Activated CD4-positive, alpha-beta T cell treated with anti-CD3 and anti-CD28 coated beads for 1 hour (primary cell): ENCODE measurements around the gene LAMTOR2.
"Not testable (repeated sequence)": the region's sequence is repeated elsewhere in the genome, so short reads cannot be mapped to it uniquely, and the experiment has no call there.

Experiments used
- DNase-seq: peaks from one replicate; pipeline ENCODE4 v3.0.0-alpha.2; 2020

Gene LAMTOR2

DNA sequence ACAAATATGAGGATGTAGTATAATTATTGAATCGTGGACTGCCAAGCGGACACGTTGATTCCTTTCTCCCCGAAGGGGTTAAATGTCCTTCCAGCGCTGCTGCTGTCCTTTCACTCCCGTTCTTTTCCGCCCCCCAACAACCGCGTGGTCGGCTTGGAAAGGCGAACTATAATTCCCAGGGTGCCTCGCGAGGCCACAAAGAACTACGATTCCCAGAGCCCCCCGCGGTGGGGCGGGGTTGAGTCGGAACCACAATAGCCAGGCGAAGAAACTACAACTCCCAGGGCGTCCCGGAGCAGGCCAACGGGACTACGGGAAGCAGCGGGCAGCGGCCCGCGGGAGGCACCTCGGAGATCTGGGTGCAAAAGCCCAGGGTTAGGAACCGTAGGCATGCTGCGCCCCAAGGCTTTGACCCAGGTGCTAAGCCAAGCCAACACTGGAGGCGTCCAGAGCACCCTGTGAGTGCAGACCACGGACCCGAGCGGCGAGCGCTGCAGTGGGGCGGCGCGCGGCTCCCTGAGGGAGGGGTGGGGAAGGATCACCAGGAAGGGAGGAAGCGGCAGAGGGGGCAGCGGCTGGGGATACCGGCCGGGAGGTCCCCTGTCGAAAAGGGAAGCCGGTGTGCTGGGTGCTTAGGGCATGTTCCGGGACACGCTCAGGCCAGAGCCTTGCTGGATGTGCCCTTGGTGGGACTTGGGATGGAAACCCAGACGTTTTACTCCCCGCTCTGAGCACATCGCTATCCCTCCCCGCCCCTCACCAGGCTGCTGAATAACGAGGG, at the start of gene LAMTOR2:
Gene LAMTOR2 (plus strand): TSS at position 283 of the 781 bp plus-strand sequence. CDS start 108 bp downstream, at position 391.
- peak; percentile 91 for DNase-seq

DNA sequence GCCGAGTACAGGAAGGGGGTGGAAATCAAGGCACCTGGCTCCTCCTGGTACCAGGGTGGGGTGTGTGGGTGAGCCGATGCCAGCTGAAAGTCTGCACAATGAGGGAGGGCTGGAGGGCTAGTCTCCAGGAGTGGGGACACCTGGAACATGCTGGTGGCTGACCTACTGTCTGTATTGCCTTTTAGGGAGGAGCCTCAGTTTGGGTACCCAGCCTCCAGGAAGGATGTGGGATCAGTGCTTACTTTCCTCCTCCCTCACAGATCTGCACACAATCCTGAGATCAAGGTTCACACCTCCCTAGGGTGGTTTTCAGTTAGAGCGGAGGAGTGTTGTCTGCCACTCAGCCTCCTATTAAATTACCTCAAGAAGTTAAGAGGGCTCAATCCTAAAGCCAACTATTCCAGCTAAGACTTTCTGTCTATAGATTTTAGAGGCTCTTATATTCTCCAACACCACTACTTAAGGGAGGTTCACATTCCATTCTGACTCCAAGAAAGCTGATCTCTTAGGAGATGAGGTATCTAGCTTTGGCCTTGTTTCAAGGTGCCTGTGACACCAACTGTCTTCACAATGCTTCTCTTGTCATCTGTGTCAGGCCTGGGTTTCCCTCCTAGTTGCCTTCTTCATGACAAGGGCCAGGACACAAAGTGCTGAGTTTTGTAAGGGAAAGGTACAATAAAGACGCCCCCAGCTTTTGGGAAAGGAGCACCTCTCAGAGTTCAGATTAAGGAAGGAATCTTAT, 49.6 kb upstream of the LAMTOR2 start:
- DNase-seq = no peak

DNA sequence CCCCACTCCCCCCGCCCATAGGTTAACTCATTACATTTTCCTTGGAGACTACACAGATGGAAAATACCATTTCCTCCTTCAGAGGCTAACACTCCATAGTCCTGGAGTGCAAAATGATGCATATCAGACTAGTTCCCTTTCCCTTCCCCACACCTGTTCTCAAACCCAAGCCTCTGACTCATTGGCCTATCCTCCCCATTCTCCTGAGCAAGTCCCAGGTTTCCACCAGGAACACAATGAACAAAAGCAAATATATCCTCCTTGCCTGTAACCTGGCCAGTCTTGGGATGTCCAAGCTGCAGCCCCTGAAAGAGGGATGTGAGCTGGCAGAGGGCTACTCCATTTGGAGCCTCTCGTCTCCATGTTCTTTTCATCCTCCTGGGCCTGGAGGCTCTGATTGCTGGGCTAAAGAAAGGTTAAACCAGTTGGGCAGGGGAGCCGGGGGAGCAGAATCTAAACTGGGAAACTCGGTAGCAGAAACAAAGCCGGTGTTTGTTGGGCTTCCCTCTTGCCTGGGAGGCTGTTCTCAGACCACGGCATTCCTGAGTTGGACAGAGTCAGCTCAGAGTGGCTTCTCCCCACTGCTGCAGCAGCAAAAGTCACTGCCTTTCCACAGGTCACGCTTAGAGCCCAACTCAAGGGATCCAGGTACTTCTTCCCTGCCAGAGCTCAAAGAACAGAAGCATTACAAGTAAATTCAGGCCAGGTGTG, 47.8 kb upstream of the LAMTOR2 start:
- no peak for DNase-seq

DNA sequence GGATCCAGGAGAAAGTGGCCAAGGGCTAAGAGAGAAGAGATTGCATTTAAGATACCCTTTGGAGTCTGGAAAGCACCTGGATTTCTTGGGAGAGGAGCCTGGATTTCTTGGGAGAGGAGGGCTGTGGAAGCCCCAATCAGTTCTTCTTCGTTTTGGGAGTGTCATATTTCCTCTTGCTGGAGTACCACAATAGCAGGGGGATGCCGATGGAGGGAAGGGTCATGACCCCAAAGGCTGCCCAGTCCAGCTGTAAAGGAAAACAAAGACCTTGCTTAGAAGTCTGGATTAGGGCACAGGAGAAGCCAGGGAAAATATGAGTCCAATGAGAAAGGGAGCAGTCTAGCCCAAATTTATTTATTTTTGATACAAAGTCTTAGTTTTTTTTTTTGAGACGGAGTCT, 45.2 kb upstream of the LAMTOR2 start:
- DNase-seq = no peak

DNA sequence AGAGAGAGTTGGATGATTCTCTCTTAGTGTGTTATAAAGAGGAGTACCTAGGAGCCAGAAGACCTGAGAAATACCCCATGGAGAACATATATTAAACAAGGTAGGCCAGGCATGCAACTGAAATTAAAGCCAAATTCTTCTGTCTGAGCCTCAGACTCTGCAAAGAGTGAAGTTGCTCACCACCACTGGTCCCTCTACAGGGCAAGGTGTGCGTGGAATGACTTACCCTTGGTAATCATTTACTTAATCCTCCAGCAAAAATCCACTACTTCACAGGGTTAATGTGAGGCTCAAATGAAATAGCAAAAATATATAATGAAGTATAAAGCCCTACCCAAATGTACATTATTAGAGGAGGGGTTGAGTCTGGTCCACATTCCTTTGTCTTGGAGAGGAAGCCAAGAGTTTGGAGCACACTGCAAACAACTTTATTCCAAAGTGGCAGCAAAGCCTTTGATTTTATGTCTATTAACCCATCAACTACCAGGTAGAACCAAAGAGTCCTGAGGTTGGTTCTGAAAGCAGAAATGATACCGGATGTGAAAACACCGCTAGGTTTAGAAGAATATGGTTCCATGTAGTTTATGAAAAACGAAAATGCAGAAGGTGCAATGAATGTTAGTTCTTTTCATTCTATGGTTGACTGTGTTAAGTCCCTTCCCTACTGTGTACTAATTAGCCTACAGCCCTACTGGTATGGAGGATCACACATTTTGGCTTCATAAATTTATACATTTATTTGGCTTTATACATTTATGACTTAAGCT, 42.3 kb upstream of the LAMTOR2 start:
- no peak for DNase-seq

DNA sequence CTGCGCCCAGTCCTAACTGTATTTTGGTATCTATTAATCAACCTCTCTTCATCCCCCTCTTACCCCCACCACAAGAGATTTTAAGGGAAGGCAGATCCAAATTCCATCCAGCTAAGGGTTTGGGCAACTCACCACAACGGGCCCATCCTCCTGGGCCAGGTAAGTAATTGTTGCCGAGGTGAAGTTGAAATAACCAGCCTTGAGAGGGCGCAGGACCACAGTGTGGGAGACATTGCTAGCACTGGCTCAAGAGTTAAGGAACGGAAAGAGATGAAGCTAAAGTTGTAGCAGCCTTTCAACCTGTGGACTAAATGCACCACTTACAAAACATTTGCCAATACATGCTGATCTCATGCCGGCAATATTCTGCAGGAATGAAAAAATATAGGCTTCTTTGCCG, 39.8 kb upstream of the LAMTOR2 start:
- DNase-seq = no peak

DNA sequence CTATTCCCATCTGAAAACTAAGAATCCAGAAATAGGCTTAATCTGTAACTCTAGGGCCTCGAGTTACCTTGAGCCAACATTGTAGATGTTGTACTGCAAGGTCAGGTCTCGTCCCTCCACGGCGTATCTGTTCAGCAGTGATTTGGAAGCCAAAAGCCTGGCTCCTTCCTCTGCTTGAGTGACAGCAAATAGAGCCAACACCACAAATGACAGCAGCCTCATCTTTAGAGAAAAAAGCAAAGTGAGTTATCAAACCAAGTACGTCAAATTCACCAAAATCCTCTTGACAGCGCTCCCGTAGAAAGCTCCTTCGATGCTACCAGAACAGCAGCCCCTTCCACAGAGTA, 34.7 kb upstream of the LAMTOR2 start:
- DNase-seq = no peak

DNA sequence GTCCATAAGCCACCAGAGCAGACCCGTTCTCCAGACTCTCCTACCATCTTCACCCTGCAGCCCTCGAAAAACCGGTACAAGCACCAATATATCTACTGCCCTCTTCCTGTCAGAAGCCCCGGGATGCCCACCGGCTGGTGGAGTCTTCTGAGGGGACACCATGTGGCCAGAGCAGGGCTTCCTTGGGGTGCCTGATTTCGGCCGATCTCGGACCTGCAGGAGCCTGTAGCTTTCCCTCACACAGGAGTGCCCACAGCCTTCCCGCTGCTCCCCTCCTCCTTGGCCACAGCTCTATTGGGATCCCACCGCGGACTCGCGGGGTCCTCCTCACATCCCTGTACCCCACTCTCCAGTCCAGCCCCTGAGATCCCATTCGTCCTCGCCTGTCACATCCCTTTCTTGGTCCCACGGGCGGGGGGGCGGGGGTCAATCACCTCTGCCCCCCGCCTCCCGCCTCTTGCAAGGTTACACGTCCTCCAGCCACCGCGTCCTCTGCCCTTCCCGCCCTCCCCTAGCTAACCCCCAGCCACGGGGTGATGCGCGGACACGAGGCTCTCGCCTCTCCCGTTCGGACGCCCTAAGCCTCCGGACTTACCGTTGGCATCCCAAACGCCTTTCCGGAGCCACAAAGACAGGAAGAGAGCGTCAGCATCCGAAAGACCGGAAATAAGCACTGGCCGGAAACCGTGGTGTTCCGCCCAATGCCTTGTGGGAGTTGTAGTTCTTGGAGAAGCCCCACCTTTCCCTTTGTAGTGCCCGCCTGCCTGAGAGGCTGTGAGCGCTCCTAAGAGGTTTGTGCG, 34.1 kb upstream of the LAMTOR2 start, which contains the start of gene SSR2:
Gene SSR2 (minus strand): TSS at position 659 of the 800 bp plus-strand sequence. CDS start 784 bp downstream, outside the sequence.
- peak; percentile 75 for DNase-seq

DNA sequence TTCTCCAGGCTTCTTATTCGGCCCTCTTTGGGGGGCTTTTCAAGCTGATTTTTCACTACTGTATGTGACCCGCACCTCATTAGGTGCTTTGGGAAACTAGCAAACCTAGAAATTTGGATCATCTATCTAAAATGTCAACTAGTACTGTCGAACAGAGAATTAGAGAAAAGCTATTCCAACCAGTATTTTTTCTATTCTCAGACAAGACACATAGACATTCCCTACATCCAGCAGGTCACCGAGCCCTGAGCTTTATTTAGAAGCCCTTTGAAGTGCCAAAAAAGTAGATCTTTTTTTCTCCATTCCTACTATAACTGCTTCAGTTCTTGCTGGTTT, 33.5 kb upstream of the LAMTOR2 start:
- no peak for DNase-seq

DNA sequence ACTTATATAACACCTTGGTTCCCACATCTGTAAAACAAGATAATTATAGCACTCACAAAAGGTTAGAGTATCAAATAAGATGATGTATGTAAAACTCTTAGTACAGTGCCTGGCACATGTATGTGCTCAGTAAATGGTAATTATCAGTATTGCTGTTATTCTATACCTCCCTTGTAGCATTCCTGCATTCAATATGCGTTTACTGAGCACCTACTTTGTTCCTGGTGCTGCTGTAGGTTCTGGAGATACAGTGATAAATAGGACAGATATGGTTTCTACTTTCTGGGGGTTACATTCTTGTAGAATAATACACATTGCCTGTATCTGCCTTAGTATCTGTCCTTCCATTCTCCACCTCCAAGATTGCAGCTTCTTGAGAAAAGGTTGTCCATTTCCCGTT, 32.6 kb upstream of the LAMTOR2 start:
- no peak for DNase-seq

DNA sequence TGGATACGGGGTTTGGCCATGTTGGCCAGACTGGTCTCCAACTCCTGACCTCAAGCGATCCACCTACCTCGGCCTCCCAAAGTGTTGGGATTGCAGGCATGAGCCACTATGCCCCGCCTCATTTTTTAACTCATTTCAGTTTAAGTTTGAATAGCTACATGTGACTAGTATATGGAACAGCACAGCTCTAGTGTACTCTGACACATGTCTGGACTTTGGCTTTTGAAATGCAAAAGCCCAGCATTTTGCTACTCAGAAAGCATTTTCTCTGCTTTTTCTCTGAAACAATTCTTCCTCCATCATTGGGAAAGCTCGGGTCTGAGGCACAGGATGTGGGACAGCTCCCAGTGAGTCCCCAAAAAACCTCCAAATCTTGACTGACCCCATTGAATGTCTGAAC, 29.8 kb upstream of the LAMTOR2 start:
- no peak for DNase-seq

DNA sequence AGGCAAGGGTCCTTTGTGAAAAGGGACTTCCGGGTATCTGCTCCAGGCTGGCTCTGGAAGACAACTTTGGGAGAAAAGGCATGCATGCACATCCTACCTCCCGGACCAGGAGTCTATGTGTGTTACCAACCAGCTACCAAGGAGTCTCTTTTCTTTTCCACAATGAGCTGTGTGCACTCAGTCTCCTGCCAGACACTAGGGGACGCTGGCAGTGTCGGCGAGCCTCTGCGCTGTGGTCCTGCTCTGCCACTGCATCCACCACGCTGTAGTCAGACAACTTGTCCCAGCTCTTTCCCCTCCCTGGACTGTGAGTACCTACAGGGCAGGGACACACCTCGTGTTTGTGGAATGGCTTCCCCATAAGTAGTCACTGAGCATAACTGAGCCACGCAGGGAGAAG, 28.7 kb upstream of the LAMTOR2 start:
- DNase-seq = peak; percentile 11

DNA sequence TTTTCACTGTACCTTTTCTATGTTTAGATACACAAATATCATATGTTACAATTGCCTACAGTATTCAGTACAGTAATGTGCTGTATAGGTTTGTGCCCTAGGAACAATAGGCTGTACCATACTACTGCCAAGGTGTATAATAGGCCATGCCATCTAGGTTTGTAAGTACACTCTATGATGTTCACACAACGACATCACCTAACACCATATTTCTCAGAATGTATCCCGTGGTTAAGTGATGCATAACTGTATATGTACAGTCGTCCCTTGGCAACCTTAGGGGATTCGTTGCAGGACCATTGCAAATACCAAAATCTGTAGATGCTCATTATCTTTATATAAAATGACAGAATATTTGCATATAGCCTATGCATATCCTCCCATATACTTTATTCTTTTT, 28.0 kb upstream of the LAMTOR2 start:
- DNase-seq = no peak

DNA sequence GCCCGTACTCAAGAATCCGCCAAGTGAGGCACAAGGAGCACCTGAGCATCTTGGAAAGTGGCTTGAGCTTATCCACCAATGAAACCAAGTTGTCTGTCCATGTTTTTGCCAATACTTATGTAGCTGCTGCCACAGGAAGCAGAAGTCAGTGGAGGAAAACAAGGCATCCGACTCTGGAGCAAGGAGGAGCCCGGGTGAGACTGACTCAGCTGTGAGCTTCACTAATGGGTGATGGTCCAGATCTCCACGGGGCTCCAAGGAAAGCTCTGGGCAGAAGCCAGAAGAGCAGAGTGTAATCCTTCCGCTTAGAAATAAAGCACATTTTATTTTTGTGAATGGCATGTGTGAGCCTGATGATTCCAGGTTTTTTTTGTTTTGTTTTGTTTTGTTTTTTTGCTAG, 21.6 kb upstream of the LAMTOR2 start:
- DNase-seq = no peak

DNA sequence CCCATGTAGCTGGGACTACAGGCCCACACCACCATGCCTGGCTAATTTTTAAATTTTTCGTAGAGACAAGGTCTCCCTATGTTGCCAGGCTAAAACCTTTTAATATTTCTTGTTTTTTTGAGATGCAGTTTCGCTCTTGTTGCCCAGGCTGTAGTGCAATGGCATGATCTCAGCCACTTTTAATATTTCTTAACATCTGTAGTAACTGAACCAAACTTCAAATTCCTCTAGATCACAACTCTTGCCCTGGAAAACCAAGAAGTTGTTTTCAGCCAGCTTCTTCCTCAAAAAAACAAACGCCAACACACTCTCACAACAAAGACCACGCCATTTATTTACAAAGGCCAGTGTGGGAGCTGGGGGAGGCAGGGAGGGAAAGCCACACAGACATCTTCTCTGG, 19.6 kb upstream of the LAMTOR2 start:
- not testable (repeated sequence) for DNase-seq

DNA sequence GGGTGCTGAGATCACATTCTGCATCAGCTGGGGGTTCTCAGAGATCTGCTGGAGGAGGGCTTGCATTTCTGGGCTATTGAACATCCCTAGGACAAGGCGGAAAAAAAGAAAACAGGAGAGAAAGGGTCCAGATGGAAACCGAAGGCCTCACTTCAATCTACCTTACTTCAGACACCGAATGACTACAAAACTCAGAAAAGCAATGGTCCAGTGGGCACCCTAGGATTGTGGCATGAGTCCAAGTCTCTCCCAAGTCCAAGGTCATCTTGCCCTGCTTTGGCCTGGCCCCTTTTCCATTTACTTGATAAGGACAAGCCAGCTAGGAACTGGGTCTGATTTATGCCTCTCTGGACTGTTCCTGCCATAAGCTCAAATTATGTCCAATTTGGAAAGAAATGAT, 11.8 kb upstream of the LAMTOR2 start:
- DNase-seq = no peak

DNA sequence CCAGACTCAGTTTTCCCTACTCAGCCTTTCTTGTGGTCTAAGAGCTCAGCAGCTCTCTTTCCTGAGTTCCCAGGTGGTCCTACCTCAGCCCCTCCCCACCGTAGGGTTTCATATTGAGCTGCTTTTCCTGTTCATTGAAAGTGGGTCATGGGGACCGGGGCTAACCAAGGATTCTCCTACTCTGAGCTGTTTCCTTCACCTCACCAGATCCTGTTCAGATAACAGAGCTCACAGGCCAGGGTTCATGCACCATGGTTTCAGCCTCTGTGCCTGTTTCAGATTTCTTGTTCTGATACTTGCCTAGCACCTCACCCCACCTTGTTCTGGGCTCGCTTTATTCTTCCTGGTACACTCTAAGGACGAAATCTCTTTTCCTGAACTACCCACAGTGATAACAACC, 9.5 kb upstream of the LAMTOR2 start:
- no peak for DNase-seq

DNA sequence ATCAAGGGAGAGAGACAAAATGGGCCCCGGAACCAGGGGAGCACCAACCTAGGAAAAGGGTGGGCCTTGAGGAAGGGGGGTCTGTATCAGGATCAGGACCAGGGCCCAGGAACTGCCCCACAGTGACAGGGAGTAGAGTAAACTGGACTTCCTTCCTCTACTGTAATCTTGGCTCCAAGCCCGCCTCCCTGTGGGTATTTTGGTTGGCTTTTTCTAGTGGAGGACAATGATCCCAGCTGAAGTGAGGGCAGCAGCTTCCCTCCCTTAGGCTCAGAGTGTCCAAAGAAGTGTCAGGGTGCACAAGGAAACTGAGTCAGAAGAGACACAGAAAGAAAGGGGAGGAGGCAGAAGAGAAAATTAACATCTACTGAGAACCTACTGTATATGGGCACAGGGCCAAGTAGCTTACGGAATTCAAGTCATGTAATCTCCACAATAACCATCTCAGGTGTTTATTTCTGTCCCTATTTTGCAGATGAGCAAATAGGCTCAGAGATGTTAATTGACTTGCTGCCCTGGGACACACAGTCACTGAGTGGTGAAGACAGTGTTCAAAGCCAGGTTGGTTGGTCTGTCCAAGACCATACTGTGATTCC, 5.8 kb upstream of the LAMTOR2 start:
- no peak for DNase-seq

DNA sequence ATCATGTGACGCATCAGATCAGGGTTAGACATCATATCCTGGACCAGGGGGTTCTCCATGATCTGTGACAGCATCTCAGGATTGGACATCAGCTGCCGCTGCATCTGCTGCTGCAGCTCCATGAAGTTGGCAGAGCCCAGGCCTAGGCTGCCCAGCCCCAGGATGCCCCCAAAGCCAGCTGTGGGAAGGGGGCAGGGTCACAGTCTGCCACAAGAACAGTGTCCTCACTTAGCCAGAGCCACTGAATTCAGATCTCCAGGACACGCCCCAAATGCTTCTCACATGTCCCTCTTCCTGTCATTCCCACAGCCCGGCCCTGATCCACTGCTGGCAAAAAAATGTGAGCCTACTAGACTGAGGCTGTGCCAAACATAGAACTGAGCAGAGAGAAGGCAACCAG, 4.2 kb upstream of the LAMTOR2 start:
- no peak for DNase-seq

DNA sequence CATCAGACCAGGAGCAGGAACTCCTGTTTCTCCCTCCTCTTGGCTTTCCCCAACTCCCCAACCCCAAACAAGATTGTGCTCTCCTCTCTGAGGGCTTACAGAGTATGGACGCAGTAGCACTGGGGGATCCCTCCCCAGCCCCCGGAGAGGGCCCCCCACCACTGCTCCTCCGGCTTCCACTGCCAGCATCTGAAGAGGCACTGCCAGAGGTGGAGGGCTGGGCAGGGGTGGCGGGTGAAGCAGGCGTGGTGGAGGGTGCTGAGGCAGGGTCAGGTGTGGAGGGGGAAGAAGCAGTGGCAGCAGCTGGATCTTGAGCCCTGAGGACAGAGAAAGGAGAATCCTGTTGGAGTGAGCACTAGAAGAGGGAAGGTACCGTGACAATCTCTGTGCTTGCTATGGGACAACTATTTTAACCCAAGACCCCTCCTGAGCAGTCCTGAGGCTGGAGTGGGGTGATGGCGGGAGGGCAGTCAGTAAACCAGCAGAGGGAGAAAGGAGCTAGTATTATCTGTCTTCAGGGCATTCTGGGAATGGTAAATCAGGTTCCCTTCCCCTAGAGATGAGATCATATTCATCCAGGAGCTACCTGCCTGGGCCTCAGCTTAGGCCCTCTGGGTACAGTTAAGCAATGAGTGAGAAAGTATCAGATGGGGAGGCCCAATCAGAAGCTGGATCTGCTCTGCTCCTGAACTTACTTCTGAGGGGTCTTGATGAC, 3.4 kb upstream of the LAMTOR2 start:
- no peak for DNase-seq
